Lower leg skin (tissue), 3 donors: ENCODE results near the gene ARHGAP20.

Experiments used
- POLR2A ChIP-seq, 2 donors: fragments of 450-650 bp; IDR thresholded peaks; one replicate each; pipeline ENCODE4 v1.6.1; 2016 to 2017; ENCODE audit warnings: antibody characterized with exemption in 2 of 2, mild to moderate bottlenecking in 1 of 2, moderate library complexity in 1 of 2
- TF ChIP-seq, protein P1 (sequence below), 3 donors: fragments of 450-650 bp; IDR thresholded peaks; one replicate each; pipeline ENCODE4 v1.5.1; 2016; ENCODE audit warnings: antibody characterized with exemption in 3 of 3, mild to moderate bottlenecking in 3 of 3, moderate library complexity in 2 of 3

DNA sequence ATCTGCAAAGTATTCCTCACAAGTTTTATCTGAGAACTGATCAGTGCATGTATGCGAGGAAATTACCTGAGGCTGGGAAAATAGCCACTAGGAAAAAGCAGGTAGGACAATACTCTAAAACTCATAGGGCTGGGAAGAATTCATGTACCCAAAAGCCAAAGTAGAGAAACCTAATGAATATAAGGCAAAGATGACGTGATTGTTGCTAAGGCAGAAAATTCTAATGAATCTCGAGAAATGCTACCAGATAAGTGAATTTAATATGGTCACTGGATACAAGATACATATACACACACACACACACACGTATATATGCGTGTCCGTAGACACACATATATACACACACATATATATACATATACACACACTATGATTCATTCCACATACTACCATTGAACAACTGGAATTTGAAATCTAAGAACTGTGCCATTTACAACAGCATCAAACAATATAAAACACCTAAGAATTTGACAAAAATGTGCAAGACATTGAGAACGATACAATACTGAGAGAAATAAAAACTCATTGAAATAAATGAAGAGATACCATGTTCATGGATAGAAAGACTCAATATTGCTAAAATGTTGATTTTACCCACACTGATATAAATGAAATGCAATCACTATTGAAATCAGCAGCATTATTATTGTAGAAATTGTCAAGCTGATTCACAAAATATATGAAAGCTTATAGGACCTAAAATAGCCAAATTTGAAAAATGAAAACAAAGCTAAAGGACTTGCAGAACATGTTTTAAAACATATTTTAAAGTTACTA lies 46.4 kb downstream of the ARHGAP20 start:
- TF ChIP-seq, protein P1, sequence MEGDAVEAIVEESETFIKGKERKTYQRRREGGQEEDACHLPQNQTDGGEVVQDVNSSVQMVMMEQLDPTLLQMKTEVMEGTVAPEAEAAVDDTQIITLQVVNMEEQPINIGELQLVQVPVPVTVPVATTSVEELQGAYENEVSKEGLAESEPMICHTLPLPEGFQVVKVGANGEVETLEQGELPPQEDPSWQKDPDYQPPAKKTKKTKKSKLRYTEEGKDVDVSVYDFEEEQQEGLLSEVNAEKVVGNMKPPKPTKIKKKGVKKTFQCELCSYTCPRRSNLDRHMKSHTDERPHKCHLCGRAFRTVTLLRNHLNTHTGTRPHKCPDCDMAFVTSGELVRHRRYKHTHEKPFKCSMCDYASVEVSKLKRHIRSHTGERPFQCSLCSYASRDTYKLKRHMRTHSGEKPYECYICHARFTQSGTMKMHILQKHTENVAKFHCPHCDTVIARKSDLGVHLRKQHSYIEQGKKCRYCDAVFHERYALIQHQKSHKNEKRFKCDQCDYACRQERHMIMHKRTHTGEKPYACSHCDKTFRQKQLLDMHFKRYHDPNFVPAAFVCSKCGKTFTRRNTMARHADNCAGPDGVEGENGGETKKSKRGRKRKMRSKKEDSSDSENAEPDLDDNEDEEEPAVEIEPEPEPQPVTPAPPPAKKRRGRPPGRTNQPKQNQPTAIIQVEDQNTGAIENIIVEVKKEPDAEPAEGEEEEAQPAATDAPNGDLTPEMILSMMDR (IDR thresholded peaks at IDR 0.05): no peak
- no peak for TF ChIP-seq POLR2A (IDR thresholded peaks at IDR 0.05)
